ENCODE data around the gene PLCD1.
"Not testable (repeated sequence)": the region's sequence is repeated elsewhere in the genome, so short reads cannot be mapped to it uniquely, and the experiment has no call there.

Gene PLCD1

GRCh38 chr3:38029400-38030125 lies at the start of gene PLCD1:
Gene PLCD1 (minus strand): TSS chr3:38029642. CDS start chr3:38029539, 103 bp downstream.
- peak; percentile 65 for DNase-seq

- DNase-seq = not testable (repeated sequence)
These were observed 47.6 kb upstream of the PLCD1 start for GRCh38 chr3:38077073-38077472.

GRCh38 chr3:38070013-38070412 lies 40.6 kb upstream of the PLCD1 start:
- no peak for DNase-seq

GRCh38 chr3:38067508-38068233 lies 38.2 kb upstream of the PLCD1 start:
- DNase-seq = no peak

- DNase-seq = not testable (repeated sequence)
These were observed 35.0 kb upstream of the PLCD1 start for GRCh38 chr3:38064453-38064852.

- no peak for DNase-seq
These were observed 33.4 kb upstream of the PLCD1 start for GRCh38 chr3:38062809-38063208.

GRCh38 chr3:38059591-38059990 lies 30.1 kb upstream of the PLCD1 start:
- no peak for DNase-seq

GRCh38 chr3:38059148-38059547 lies 29.7 kb upstream of the PLCD1 start:
- no peak for DNase-seq

- DNase-seq = no peak
These were observed 25.1 kb upstream of the PLCD1 start for GRCh38 chr3:38054499-38055001.

- not testable (repeated sequence) for DNase-seq
These were observed 24.5 kb upstream of the PLCD1 start for GRCh38 chr3:38053813-38054498.

GRCh38 chr3:38053286-38053685 lies 23.8 kb upstream of the PLCD1 start:
- not testable (repeated sequence) for DNase-seq

- DNase-seq = no peak
These were observed 21.7 kb upstream of the PLCD1 start for GRCh38 chr3:38051131-38051530.

- no peak for DNase-seq
These were observed 20.1 kb upstream of the PLCD1 start for GRCh38 chr3:38049358-38050126.

- DNase-seq = no peak
These were observed 18.5 kb upstream of the PLCD1 start for GRCh38 chr3:38047896-38048295.

GRCh38 chr3:38046821-38047220 lies 17.4 kb upstream of the PLCD1 start:
- no peak for DNase-seq

- no peak for DNase-seq
These were observed 16.6 kb upstream of the PLCD1 start for GRCh38 chr3:38046027-38046426.

GRCh38 chr3:38043486-38043885 lies 14.0 kb upstream of the PLCD1 start:
- no peak for DNase-seq

- no peak for DNase-seq
These were observed 11.0 kb upstream of the PLCD1 start for GRCh38 chr3:38040401-38040800.

GRCh38 chr3:38039899-38040261 lies 10.4 kb upstream of the PLCD1 start:
- DNase-seq = peak; percentile 19

GRCh38 chr3:38039101-38039898 lies 9.9 kb upstream of the PLCD1 start, which contains the start of gene DLEC1:
Gene DLEC1 (plus strand): TSS chr3:38039208. CDS start chr3:38039226, 18 bp downstream.
- DNase-seq = peak; percentile 62

- no peak for DNase-seq
These were observed 9.0 kb upstream of the PLCD1 start for GRCh38 chr3:38038447-38038911.

- no peak for DNase-seq
These were observed 7.5 kb upstream of the PLCD1 start for GRCh38 chr3:38036906-38037305.
